Islet precursor cell (in vitro differentiated cells): ENCODE measurements around the gene SP6.

Source experiments
- DNase-seq: peaks from one replicate; pipeline ENCODE4 v3.0.0-alpha.2; 2018

The SP6 gene

GRCh38 chr17:47810200-47810821, 40.7 kb downstream of the SP6 start:
- DNase-seq = peak; percentile 100

- DNase-seq = peak; percentile 51
Measured at GRCh38 chr17:47808830-47809480, 42.0 kb downstream of the SP6 start.

- no peak for DNase-seq
Measured at GRCh38 chr17:47808036-47808829, 42.7 kb downstream of the SP6 start.

GRCh38 chr17:47807421-47807820, 43.5 kb downstream of the SP6 start:
- peak; percentile 47 for DNase-seq

- DNase-seq = peak; percentile 51
Measured at GRCh38 chr17:47806913-47807255, 44.1 kb downstream of the SP6 start.

- peak; percentile 39 for DNase-seq
Measured at GRCh38 chr17:47806026-47806912, 44.7 kb downstream of the SP6 start.

- DNase-seq = peak; percentile 45
Measured at GRCh38 chr17:47804461-47804860, 46.5 kb downstream of the SP6 start.

GRCh38 chr17:47803751-47804150, 47.2 kb downstream of the SP6 start:
- peak; percentile 50 for DNase-seq

- DNase-seq = peak; percentile 50
Measured at GRCh38 chr17:47803201-47803600, 47.8 kb downstream of the SP6 start.

GRCh38 chr17:47802341-47803022, 48.5 kb downstream of the SP6 start:
- peak; percentile 90 for DNase-seq

GRCh38 chr17:47801906-47802305, 49.1 kb downstream of the SP6 start:
- DNase-seq = peak; percentile 46

GRCh38 chr17:47801176-47801765, 49.7 kb downstream of the SP6 start:
- DNase-seq = peak; percentile 51

GRCh38 chr17:47800686-47801085, 50.3 kb downstream of the SP6 start:
- DNase-seq = no peak

GRCh38 chr17:47797797-47798196, 53.2 kb downstream of the SP6 start:
- no peak for DNase-seq
